H9 (cell line): ENCODE measurements around the gene PRKAG3. TPM values are rescaled to one million over a fixed set of nuclear protein-coding genes. Genes with fewer than 3 reads are reported as not detected.

Source experiments
- DNase-seq: peaks from one replicate; pipeline ENCODE4 v3.0.0-alpha.2; 2017
- H2AFZ ChIP-seq: one replicate; pipeline ENCODE4 v1.6.1; 2013; ENCODE audit warnings: mild to moderate bottlenecking, low read length, control low read depth, moderate library complexity
- H2AK5ac ChIP-seq: 2 replicates; pipeline ENCODE4 v1.6.1; 2013; ENCODE audit warnings: low read length, control low read depth, mixed read lengths; ENCODE audit not compliant: insufficient read length
- H2BK120ac ChIP-seq: one replicate; pipeline ENCODE4 v1.6.1; 2013; ENCODE audit warnings: low read depth, mild to moderate bottlenecking, low read length, control low read depth, inconsistent platforms; ENCODE audit not compliant: poor library complexity, severe bottlenecking
- H2BK12ac ChIP-seq: 2 replicates; pipeline ENCODE4 v1.6.1; 2013; ENCODE audit warnings: low read length, control low read depth, mixed read lengths, low read depth; ENCODE audit not compliant: insufficient read length
- H2BK15ac ChIP-seq: 2 replicates; pipeline ENCODE4 v1.6.1; 2013; ENCODE audit warnings: low read depth, low read length, control low read depth
- H2BK20ac ChIP-seq: one replicate; pipeline ENCODE4 v1.6.1; 2013; ENCODE audit warnings: low read depth, mild to moderate bottlenecking, low read length, control low read depth, inconsistent platforms; ENCODE audit not compliant: poor library complexity, severe bottlenecking
- H2BK5ac ChIP-seq: 2 replicates; pipeline ENCODE4 v1.6.1; 2013; ENCODE audit warnings: low read length, control low read depth, mixed read lengths; ENCODE audit not compliant: insufficient read length
- H3K14ac ChIP-seq: 2 replicates; pipeline ENCODE4 v1.6.1; 2013; ENCODE audit warnings: low read length, control low read depth; ENCODE audit not compliant: insufficient read depth
- H3K18ac ChIP-seq: 2 replicates; pipeline ENCODE4 v1.6.1; 2013; ENCODE audit warnings: low read depth, mild to moderate bottlenecking, mixed read lengths, low read length, control low read depth; ENCODE audit not compliant: insufficient read length
- H3K23ac ChIP-seq: 2 replicates; pipeline ENCODE4 v1.6.1; 2013; ENCODE audit warnings: low read length, control low read depth, mixed read lengths, low read depth; ENCODE audit not compliant: insufficient read length
- H3K23me2 ChIP-seq: 2 replicates; pipeline ENCODE4 v1.6.1; 2013; ENCODE audit warnings: low read depth, mild to moderate bottlenecking, mixed read lengths, low read length, control low read depth; ENCODE audit not compliant: insufficient read length, poor library complexity, severe bottlenecking
- H3K27ac ChIP-seq: 2 replicates; pipeline ENCODE4 v1.5.1; 2013; ENCODE audit warnings: low read length, control low read depth, mixed read lengths, low read depth; ENCODE audit not compliant: insufficient read length
- H3K27me3 ChIP-seq: 2 replicates; pipeline ENCODE4 v1.6.1; 2013; ENCODE audit warnings: low read length, control low read depth, inconsistent platforms; ENCODE audit not compliant: insufficient read depth
- H3K4ac ChIP-seq: 2 replicates; pipeline ENCODE4 v1.6.1; 2013; ENCODE audit warnings: low read depth, mild to moderate bottlenecking, control low read depth, inconsistent platforms, low read length, moderate library complexity
- H3K4me1 ChIP-seq: 2 replicates; pipeline ENCODE4 v1.6.1; 2013; ENCODE audit warnings: low read length, control low read depth, inconsistent platforms; ENCODE audit not compliant: insufficient read depth
- H3K4me2 ChIP-seq: 2 replicates; pipeline ENCODE4 v1.6.1; 2013; ENCODE audit warnings: low read length, control low read depth, mixed read lengths; ENCODE audit not compliant: insufficient read length, insufficient read depth
- H3K56ac ChIP-seq: 2 replicates; pipeline ENCODE4 v1.6.1; 2013; ENCODE audit warnings: low read depth, mild to moderate bottlenecking, mixed read lengths, low read length, control low read depth; ENCODE audit not compliant: insufficient read length
- H3K79me1 ChIP-seq: 2 replicates; pipeline ENCODE4 v1.6.1; 2013; ENCODE audit warnings: low read depth, mild to moderate bottlenecking, moderate library complexity, low read length, control low read depth, inconsistent platforms; ENCODE audit not compliant: insufficient read depth, poor library complexity, severe bottlenecking
- H3K79me2 ChIP-seq: 2 replicates; pipeline ENCODE4 v1.6.1; 2013; ENCODE audit warnings: low read length, control low read depth, inconsistent platforms; ENCODE audit not compliant: insufficient read depth
- H3K9ac ChIP-seq: 2 replicates; pipeline ENCODE4 v1.6.1; 2013; ENCODE audit warnings: low read length, control low read depth, mixed read lengths; ENCODE audit not compliant: insufficient read length; ENCODE audit errors: extremely low read depth
- H3K9me3 ChIP-seq: one replicate; pipeline ENCODE4 v1.6.1; 2013; ENCODE audit warnings: low read depth, low read length, inconsistent platforms; ENCODE audit not compliant: control insufficient read depth
- H3T11ph ChIP-seq: one replicate; pipeline ENCODE4 v1.6.1; 2013; ENCODE audit warnings: mild to moderate bottlenecking, low read length, control low read depth, inconsistent platforms
- H4K20me1 ChIP-seq: one replicate; pipeline ENCODE4 v1.6.1; 2013; ENCODE audit not compliant: control insufficient read depth, insufficient read length, insufficient read depth
- H4K5ac ChIP-seq: 2 replicates; pipeline ENCODE4 v1.6.1; 2013; ENCODE audit warnings: low read depth, mild to moderate bottlenecking, mixed read lengths, low read length, control low read depth; ENCODE audit not compliant: insufficient read length
- H4K8ac ChIP-seq: replicated peaks from 2 replicates; pipeline ENCODE4 v1.6.1; 2013; ENCODE audit warnings: low read length, control low read depth, mixed read lengths, low read depth; ENCODE audit not compliant: insufficient read length
- H4K91ac ChIP-seq: 2 replicates; pipeline ENCODE4 v1.6.1; 2013; ENCODE audit warnings: low read depth, mild to moderate bottlenecking, moderate library complexity, mixed read lengths, low read length, control low read depth; ENCODE audit not compliant: insufficient read length
- H3K27ac Mint-ChIP-seq, 3 experiments: 2 replicates in 2 of 3; 3 replicates in 1 of 3; pipeline ENCODE4 v1.8.0; 2020 to 2021; ENCODE audit warnings: mixed read lengths in 3 of 3, mild to moderate bottlenecking in 1 of 3, moderate library complexity in 1 of 3
- H3K27me3 Mint-ChIP-seq: 2 replicates; pipeline ENCODE4 v1.8.0; 2021; ENCODE audit warnings: low read depth, mild to moderate bottlenecking, moderate library complexity, mixed read lengths
- H3K36me3 Mint-ChIP-seq, 3 experiments: 2 replicates in 2 of 3; 3 replicates in 1 of 3; pipeline ENCODE4 v1.8.0; 2020 to 2021; ENCODE audit warnings: low read depth in 3 of 3, mixed read lengths in 3 of 3; ENCODE audit not compliant: insufficient read depth in 1 of 3
- H3K4me1 Mint-ChIP-seq, 2 experiments: 2 replicates each; pipeline ENCODE4 v1.8.0; 2020; ENCODE audit warnings: mixed read lengths in 2 of 2
- H3K4me3 Mint-ChIP-seq, 2 experiments: 2 replicates in 1 of 2; 3 replicates in 1 of 2; pipeline ENCODE4 v1.8.0; 2020 to 2021; ENCODE audit warnings: mild to moderate bottlenecking in 2 of 2, mixed read lengths in 2 of 2, moderate library complexity in 1 of 2
- H3K9me3 Mint-ChIP-seq, 2 experiments: 2 replicates in 1 of 2; 3 replicates in 1 of 2; pipeline ENCODE4 v1.8.0; 2020; ENCODE audit warnings: mild to moderate bottlenecking in 2 of 2, mixed read lengths in 2 of 2, moderate library complexity in 1 of 2
- WGBS: extraction: QIAGEN DNeasy Blood & Tissue Kit; methylation state at CpG from one replicate; pipeline ENCODE4 v1.1.7; 2013; ENCODE audit warnings: missing lambda C conversion rate, low lambda C conversion rate, mixed read lengths; ENCODE audit not compliant: insufficient read length; ENCODE audit errors: extremely low coverage; 5-methylcytosine and 5-hydroxymethylcytosine counted together
- total RNA-seq: library from RNA; stranded (reverse); gene quantifications from 2 replicates; pipeline ENCODE4 v1.2.1, GENCODE V29; 2021
- TF ChIP-seq, protein P1 (sequence below): fragments of 200-600 bp; sonication (generic); conservative IDR thresholded peaks from 3 replicates; pipeline ENCODE4 v1.8.0; 2021; ENCODE audit warnings: antibody characterized with exemption, mild to moderate bottlenecking

PRKAG3 gene
- total RNA-seq, 1 experiment from 2014 or later = not detected

DNA sequence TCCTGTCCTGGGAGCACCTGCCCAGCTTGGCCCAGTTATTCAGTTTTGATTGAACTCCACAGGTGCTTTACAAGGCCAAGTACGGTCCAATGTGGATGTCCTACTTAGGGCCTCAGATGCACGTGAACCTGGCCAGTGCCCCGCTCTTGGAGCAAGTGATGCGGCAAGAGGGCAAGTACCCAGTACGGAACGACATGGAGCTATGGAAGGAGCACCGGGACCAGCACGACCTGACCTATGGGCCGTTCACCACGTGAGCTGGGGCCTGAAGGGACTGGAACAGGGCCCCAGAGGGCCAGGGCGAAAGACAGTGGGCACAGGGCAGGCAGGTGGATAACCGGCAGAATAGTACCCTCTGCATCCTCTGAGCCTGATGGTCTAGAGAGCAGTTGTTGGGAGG is 22.1 kb downstream of the PRKAG3 start:
- Histone ChIP-seq H2BK120ac (no peak overlapping the region), H3K9ac (no peak overlapping the region), H3K79me2 (no peaks in the 10 kb centered on the region), H2AFZ (no peak overlapping the region), H4K5ac (no peak overlapping the region), H2BK20ac (no peak overlapping the region), H4K20me1 (no peaks in the 10 kb centered on the region), H3K14ac (no peak overlapping the region), H2BK5ac (no peak overlapping the region), H3T11ph (no peak overlapping the region), H4K8ac (no peak overlapping the region), H3K27me3 (no peaks in the 10 kb centered on the region), H3K56ac (no peak overlapping the region), H3K4me1 (peaks cover 3% of the 10 kb centered on the region; the same call in 1 of the 2 replicates), H3K23me2 (no peaks in the 10 kb centered on the region), H3K4ac (no peak overlapping the region), H4K91ac (no peak overlapping the region), H3K23ac (no peak overlapping the region), H2AK5ac (no peak overlapping the region), H2BK15ac (no peak overlapping the region), H3K18ac (no peak overlapping the region), H3K79me1 (no peaks in the 10 kb centered on the region), H3K4me2 (no peak overlapping the region), H2BK12ac (no peak overlapping the region), H3K27ac (no peak overlapping the region), H3K9me3 (no peaks in the 10 kb centered on the region)
- no CpG with 5 or more reads among the region's 12 CpGs for WGBS
- H3K27ac Mint-ChIP-seq = no peak overlapping the region
- H3K4me3 Mint-ChIP-seq = no peak overlapping the region
- H3K4me1 Mint-ChIP-seq = peaks cover 15 to 16% of the 10 kb centered on the region in 2 experiments
- H3K9me3 Mint-ChIP-seq = peaks cover 7 to 8% of the 10 kb centered on the region in 2 experiments
- H3K36me3 Mint-ChIP-seq = peaks cover 2 to 8% (median 5%) of the 10 kb centered on the region in 3 experiments; a peak in 5 of 7 replicates
- DNase-seq = no peak
- no peaks in the 10 kb centered on the region for H3K27me3 Mint-ChIP-seq
- TF ChIP-seq, protein P1, sequence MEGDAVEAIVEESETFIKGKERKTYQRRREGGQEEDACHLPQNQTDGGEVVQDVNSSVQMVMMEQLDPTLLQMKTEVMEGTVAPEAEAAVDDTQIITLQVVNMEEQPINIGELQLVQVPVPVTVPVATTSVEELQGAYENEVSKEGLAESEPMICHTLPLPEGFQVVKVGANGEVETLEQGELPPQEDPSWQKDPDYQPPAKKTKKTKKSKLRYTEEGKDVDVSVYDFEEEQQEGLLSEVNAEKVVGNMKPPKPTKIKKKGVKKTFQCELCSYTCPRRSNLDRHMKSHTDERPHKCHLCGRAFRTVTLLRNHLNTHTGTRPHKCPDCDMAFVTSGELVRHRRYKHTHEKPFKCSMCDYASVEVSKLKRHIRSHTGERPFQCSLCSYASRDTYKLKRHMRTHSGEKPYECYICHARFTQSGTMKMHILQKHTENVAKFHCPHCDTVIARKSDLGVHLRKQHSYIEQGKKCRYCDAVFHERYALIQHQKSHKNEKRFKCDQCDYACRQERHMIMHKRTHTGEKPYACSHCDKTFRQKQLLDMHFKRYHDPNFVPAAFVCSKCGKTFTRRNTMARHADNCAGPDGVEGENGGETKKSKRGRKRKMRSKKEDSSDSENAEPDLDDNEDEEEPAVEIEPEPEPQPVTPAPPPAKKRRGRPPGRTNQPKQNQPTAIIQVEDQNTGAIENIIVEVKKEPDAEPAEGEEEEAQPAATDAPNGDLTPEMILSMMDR = no peak
